ENCODE measurements around the gene MAEL. TPM values are rescaled to one million over a fixed set of nuclear protein-coding genes. Genes with fewer than 3 reads are reported as not detected.

MAEL gene
- total and polyA plus RNA-seq, 11 donors: 0.62 to 6.8 (median 3.1) TPM

DNA sequence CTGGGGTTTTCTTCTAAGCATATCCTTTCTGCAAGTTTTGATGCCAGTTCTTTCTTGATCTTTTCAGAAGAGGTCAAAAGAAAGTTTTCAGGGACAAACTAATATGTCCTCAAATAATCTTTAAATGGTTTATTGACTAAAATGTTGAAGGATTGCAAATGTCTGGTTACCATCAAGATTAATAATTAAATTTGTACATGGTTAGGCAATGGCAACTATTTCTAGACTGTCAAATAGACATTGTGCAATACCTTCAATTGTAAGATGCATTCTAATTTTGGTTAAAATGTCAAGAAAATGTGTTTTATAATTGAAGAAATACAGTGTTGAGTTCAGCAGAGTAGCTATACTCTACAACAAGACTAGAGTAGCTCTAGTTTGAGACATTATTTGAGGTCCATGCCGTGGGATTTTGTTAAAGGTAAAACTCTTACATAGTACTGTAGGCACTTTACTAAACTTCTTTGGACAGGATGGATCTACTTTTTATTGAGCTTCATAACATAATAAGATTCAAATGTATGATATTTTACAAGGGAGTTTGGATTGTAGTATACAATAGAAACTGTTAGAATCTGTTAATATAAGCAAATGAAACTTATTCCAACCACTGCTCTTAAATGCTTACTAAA lies 22.6 kb downstream of the MAEL start:
- DNase-seq (no peak), ATAC-seq (no peak)
- Histone ChIP-seq H3K4me1 (no peaks in the 10 kb centered on the region), H3K36me3 (no peaks in the 10 kb centered on the region), H3K9me3 (no peaks in the 10 kb centered on the region), H3K4me3 (no peak overlapping the region), H3K27me3 (no peaks in the 10 kb centered on the region), H3K27ac (no peak overlapping the region)
- 82 to 95% (median 89%) methylated on average over 1 of the region's 1 CpG for WGBS, 4 donors
- intact Hi-C loops (cut with DNase I): no loop called here
- TF ChIP-seq, protein P1, sequence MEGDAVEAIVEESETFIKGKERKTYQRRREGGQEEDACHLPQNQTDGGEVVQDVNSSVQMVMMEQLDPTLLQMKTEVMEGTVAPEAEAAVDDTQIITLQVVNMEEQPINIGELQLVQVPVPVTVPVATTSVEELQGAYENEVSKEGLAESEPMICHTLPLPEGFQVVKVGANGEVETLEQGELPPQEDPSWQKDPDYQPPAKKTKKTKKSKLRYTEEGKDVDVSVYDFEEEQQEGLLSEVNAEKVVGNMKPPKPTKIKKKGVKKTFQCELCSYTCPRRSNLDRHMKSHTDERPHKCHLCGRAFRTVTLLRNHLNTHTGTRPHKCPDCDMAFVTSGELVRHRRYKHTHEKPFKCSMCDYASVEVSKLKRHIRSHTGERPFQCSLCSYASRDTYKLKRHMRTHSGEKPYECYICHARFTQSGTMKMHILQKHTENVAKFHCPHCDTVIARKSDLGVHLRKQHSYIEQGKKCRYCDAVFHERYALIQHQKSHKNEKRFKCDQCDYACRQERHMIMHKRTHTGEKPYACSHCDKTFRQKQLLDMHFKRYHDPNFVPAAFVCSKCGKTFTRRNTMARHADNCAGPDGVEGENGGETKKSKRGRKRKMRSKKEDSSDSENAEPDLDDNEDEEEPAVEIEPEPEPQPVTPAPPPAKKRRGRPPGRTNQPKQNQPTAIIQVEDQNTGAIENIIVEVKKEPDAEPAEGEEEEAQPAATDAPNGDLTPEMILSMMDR (IDR thresholded peaks at IDR 0.05): no peak
- no peak for TF ChIP-seq POLR2A (IDR thresholded peaks at IDR 0.05)

DNA sequence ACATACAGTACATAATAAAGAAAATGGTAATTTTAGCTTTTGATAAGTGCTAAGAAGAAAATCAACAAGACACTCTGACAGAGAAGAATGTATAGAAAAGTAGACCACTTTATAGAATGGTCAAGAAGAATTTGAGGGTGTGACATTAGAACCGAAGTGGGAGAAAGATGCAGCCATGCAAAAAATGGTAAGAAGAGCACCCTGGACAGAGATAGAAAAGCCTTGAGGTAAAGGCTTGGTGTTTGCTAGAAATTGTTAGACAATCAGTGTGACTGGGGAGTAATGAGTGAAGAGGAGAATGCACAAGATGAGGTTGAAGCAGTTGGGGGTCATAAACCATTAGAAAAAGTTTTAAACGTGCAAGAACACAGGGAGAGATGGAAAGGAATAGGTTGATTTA lies 23.5 kb downstream of the MAEL start:
- Histone ChIP-seq H3K4me1 (no peaks in the 10 kb centered on the region), H3K4me3 (no peak overlapping the region), H3K27ac (no peak overlapping the region), H3K9me3 (no peaks in the 10 kb centered on the region), H3K27me3 (no peaks in the 10 kb centered on the region), H3K36me3 (no peaks in the 10 kb centered on the region)
- TF ChIP-seq, protein P1 (IDR thresholded peaks at IDR 0.05): no peak
- no peak for TF ChIP-seq POLR2A (IDR thresholded peaks at IDR 0.05)
- 73 to 82% (median 80%) methylated on average over 2 of the region's 2 CpGs for WGBS, 4 donors
- DNase-seq: no peak
- intact Hi-C loops (cut with DNase I): no loop called here
- no peak for ATAC-seq

DNA sequence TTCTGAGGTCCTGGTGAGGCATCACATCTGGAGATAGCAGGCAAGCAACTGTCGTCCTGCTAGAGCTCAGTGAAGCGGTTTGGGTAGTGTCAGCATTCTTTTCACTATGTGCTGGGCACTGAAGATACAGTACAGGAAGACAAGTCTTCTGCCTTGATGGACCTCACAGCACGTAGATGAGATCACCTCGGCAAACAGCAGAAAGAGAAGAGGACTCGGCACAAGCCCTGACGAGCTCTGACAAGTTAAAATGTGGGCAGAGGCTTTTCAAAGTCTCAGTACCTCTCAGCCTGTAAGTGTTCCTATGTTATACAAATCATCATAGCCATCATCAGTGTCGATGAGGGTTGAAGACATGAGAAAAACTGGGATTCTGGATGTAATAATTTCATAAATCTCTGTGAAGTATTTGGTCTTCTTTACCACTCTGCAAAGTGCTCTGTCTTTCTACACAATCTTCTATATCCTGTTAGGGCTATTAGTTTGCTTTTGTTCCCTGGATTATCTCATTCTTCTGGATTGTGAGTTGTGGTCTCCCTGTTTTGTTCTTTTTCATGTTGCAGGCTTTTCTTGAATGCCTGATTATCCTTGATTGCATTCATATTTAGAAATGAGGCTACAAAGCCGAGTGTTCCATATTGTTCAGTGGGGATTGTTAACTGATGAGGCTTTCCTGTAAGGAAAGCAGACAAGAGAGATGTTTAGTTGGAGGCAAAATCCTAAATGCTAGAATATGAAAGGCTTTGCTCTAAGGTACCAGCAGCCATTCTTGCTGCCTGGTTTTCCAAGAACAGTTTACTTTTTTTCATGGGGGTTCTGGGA lies 24.2 kb downstream of the MAEL start:
- Histone ChIP-seq H3K27ac (no peak overlapping the region), H3K36me3 (no peaks in the 10 kb centered on the region), H3K4me1 (no peaks in the 10 kb centered on the region), H3K27me3 (no peaks in the 10 kb centered on the region), H3K4me3 (no peak overlapping the region), H3K9me3 (no peaks in the 10 kb centered on the region)
- TF ChIP-seq, protein P1 (IDR thresholded peaks at IDR 0.05): no peak
- no peak for TF ChIP-seq POLR2A (IDR thresholded peaks at IDR 0.05)
- intact Hi-C loops (cut with DNase I): no loop called here
- ATAC-seq (no peak), DNase-seq (no peak)
- 72 to 80% (median 78%) methylated on average over 8 of the region's 8 CpGs for WGBS, 4 donors

DNA sequence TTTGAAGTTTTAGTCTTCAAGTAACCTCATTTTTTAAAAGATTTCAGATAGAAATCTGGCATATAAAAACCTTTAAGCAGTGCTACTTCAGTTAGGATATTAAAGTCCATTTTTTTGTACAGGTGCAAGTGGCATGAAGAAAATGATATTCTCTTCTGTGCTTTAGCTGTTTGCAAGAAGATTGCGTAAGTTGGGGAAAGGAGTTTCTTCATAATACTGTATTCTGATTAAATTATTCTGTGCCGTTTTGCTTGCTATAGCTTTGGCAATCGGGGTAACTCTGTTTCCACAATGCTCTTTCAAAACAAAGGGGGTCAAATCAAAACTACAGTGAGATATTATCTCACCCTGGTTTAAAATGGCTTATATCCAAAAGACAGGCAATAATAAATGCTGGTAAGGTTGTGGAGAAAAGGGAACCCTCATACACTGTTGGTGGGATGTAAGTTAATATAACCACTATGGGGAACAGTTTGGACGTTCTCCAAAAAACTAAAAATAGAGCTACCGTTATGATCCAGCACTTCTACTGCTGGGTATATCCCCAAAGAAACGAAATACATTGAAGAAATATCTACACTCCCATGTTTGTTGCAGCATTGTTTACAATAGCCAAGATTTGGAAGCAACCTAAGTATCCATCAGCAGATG lies 27.1 kb downstream of the MAEL start:
- Histone ChIP-seq H3K4me3 (no peak overlapping the region), H3K36me3 (no peaks in the 10 kb centered on the region), H3K9me3 (no peaks in the 10 kb centered on the region), H3K27me3 (no peaks in the 10 kb centered on the region), H3K27ac (no peak overlapping the region), H3K4me1 (no peaks in the 10 kb centered on the region)
- TF ChIP-seq, protein P1 (IDR thresholded peaks at IDR 0.05): no peak
- no peak for TF ChIP-seq POLR2A (IDR thresholded peaks at IDR 0.05)
- no peak for DNase-seq
- intact Hi-C loops (cut with DNase I): no loop called here
- 48 to 57% (median 53%) methylated on average over 6 of the region's 6 CpGs for WGBS, 4 donors
- ATAC-seq: no peak
